HS-5 (cell line): ENCODE measurements around the gene ZNF518A.
"Not testable (repeated sequence)": the region's sequence is repeated elsewhere in the genome, so short reads cannot be mapped to it uniquely, and the experiment has no call there.

Experiments
- DNase-seq: peaks from one replicate; pipeline ENCODE4 v3.0.0-alpha.2; 2012; ENCODE audit warnings: low read depth

The ZNF518A gene

GRCh38 chr10:96137567-96137966 is 7.5 kb downstream of the ZNF518A start:
- DNase-seq, result no peak

- DNase-seq, result no peak
These were observed 8.0 kb downstream of the ZNF518A start for GRCh38 chr10:96138102-96138501.

GRCh38 chr10:96152437-96152836 is 22.3 kb downstream of the ZNF518A start:
- no peak for DNase-seq

GRCh38 chr10:96153070-96153469 is 23.0 kb downstream of the ZNF518A start:
- no peak for DNase-seq

GRCh38 chr10:96165726-96166125 is 35.6 kb downstream of the ZNF518A start:
- no peak for DNase-seq

- DNase-seq, result no peak
These were observed 38.4 kb downstream of the ZNF518A start for GRCh38 chr10:96168546-96168945.

GRCh38 chr10:96170230-96170629 is 40.1 kb downstream of the ZNF518A start:
- no peak for DNase-seq

GRCh38 chr10:96172666-96173065 is 42.6 kb downstream of the ZNF518A start:
- no peak for DNase-seq

GRCh38 chr10:96176985-96177384 is 46.9 kb downstream of the ZNF518A start:
- DNase-seq, result no peak

GRCh38 chr10:96188421-96188820 is 58.3 kb downstream of the ZNF518A start:
- DNase-seq, result no peak

- DNase-seq, result no peak
These were observed 58.8 kb downstream of the ZNF518A start for GRCh38 chr10:96188916-96189315.

GRCh38 chr10:96189505-96189904 is 59.4 kb downstream of the ZNF518A start:
- not testable (repeated sequence) for DNase-seq

GRCh38 chr10:96201525-96201924 is 71.4 kb downstream of the ZNF518A start:
- DNase-seq, result no peak

- DNase-seq, result no peak
These were observed 75.5 kb downstream of the ZNF518A start for GRCh38 chr10:96205580-96205979.

GRCh38 chr10:96208271-96208670 is 78.2 kb downstream of the ZNF518A start:
- DNase-seq, result no peak

- no peak for DNase-seq
These were observed 78.8 kb downstream of the ZNF518A start for GRCh38 chr10:96208946-96209345.

- DNase-seq, result no peak
These were observed 81.7 kb downstream of the ZNF518A start for GRCh38 chr10:96211764-96212163.

- DNase-seq, result no peak
These were observed 82.8 kb downstream of the ZNF518A start for GRCh38 chr10:96212911-96213310.
